ENCODE results near the gene TMEM132C. TPM values are rescaled to one million over a fixed set of nuclear protein-coding genes. Genes with fewer than 3 reads are reported as not detected.
"Not testable (repeated sequence)": the region's sequence is repeated elsewhere in the genome, so short reads cannot be mapped to it uniquely, and the experiment has no call there.

The TMEM132C gene
- polyA plus RNA-seq (ENCODE audit: insufficient read length in 4 of 4): 1 to 10 TPM; 2.7 to 5.6 (median 3.2) TPM

DNA sequence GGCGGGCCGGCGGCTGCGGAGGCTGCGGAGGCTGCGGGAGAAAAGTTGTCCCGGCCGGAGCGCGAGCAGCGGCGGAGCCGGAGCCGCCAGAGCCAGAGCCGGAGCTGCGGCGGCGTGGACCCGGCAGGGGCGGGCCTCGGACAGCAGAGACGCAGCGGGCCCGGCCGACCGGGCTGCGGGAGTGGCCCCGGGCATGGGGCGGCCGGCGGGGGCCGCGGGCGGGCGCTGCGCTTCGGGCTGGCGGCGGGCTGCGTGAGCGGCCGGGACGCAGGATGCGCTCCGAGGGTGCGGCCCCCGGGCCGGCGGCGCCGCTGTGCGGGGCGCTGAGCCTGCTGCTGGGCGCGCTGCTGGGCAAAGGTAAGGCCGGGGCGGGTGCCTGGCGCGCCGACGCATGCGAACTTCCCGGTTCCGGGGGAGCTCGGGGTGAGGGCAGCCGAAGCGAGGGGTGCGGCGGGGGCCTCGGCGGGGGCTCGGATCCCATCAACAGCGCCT, at the start of gene TMEM132C:
Gene TMEM132C (plus strand): TSS at position 40 of the 492 bp plus-strand sequence. CDS start 233 bp downstream, at position 273.
- DNase-seq (ENCODE audit: low read depth in 4 of 4, low spot score in 3 of 4): no peak

DNA sequence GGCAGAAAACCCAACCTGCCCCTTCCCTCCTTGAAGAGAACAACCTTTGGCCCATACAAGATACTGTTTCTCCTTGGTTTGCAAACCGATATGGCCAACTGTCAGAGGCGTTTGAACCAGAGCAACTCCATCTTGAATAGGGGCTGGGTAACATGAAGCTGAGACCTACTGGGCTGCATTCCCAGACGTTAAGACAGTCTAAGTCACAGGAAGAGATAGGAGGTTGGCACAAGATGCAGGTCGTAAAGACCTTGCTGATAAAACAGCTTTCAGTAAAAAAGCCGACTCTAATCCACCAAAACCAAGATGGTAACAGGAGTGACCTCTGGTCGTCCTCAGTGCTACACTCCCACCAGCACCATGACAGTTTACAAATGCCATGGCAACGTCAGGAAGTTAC, 42.7 kb upstream of the TMEM132C start:
- no peak for DNase-seq (ENCODE audit: low read depth in 4 of 4, low spot score in 3 of 4)

DNA sequence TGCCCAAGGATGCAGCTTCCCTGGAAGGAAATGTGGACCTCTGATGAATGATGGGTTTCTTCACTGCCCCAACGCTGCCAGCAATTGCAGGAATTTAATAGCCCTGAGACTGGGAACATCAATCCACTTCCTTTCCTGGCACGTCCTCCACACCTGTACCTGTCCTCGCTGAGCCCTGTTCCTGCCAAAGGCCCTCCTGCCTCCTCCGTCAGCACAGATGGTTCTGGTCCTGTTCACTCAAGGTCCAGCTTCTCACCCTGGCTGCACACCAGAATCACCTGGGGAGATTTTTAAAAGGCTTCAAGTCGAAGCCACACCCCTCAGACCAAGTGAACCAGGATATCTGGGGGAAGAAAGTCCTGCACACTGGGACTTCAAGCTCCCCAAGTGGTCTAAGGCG, 38.4 kb upstream of the TMEM132C start:
- DNase-seq (ENCODE audit: low read depth in 4 of 4, low spot score in 3 of 4): no peak

DNA sequence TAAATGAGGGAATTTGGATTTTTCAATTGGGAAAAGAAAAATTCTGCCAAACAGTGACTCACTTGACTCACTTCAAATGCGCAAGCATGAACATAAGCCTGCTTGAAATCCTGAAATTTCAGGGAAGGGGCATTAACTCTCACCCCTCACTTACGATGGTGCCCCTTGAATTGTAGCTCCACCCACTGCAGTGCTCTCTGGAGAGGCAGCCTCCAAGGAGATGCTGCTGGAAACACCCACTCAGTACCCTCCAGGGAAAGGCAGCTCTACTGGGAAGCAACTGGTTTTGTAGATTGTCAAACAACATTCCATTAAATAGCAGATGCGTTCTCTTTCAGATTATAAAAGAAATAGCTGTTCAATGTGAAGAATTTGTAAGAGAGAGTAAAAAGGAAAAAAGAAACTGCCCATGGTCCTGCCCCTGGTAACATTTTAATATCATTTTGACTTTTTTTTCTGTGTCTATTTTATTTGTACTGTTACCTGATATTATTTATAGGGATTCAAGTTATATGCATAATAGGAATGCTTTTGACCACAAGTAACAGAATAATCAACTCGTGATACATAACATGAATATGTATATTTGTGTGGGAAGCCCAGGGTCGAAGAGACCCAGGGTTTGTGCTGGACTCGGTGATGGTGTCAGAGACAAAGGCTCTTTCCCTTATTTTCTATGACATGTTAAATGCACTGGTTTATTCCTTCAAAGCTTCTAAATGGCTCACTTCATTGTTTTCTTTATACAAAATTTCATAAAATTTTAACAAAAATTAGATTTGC, 31.1 kb upstream of the TMEM132C start:
- no peak for DNase-seq (ENCODE audit: low read depth in 4 of 4, low spot score in 3 of 4)

DNA sequence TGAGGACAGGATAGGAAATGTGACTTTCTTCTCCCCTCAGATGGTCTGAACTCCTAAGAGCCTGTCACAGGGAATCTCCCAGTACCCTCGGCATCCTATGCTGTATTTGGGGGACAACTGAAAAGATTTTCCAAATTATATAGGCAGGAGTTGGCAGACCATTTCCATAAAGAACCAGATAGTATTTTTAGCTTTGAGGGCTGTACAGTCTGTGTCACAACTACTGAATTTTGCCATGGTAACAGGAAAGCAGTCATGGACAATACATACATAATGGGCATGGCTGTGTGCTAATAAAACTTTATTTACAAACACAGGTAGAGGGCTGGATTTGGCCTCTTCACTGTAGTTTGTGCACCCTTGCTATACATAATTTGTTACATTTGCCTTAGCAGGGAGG, 30.4 kb upstream of the TMEM132C start:
- DNase-seq (ENCODE audit: low read depth in 4 of 4, low spot score in 3 of 4): no peak

DNA sequence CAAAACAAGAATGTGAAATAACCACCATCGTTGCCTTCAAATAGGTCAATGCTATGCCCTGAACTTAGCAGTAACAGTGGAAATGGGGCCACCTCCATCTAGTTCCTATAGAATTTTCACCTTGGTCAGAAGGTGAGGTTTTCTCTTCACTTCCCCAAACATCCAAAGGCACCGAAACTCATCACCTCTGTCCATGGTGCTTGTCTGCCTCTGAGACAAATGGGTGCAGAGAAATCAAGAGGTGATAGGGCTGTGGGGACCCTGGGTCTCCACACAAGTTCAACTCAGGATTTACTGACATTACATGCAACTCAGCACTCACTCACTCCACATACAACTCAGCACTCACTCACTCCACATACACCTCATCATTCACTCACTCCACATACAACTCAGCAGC, 26.2 kb upstream of the TMEM132C start:
- DNase-seq (ENCODE audit: low read depth in 4 of 4, low spot score in 3 of 4): no peak

DNA sequence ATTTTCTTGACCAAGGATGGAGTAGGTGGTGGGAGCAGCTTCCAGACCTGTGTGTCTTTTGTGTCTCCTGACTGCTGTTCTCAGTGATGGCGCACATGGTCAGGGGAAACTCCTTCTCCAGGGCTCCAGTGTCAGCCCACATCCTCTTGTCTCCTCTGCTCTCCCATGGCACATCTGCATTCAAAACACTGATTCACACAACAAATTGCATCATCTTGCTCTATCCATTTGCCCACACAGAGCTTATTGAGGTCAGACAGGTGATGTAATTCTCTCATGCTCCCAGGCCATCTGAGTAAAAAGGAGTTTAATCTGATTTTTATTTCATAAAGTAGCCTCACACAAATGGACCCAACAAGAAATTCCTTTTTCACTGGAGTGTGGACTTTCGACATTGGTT, 21.8 kb upstream of the TMEM132C start:
- no peak for DNase-seq (ENCODE audit: low read depth in 4 of 4, low spot score in 3 of 4)

DNA sequence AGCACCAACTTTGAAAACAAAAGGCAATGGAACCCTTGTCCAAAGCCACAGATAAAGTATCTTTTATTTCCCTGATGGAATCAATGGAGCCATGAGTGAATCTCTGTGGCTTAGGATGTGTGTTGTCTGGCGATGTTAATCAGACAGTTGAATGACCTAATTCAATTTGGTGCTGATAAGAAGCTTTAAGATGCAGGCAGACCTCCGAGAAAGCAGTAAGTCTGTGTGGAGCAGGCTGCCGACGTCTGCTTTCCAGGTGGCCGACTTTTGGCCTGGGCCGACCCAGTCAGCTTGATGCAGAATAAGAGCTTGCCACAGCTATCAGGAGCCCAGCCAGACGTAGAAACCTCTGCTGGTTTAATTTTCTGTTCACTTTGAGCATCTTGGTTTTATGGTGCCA, 21.1 kb upstream of the TMEM132C start:
- no peak for DNase-seq (ENCODE audit: low read depth in 4 of 4, low spot score in 3 of 4)

DNA sequence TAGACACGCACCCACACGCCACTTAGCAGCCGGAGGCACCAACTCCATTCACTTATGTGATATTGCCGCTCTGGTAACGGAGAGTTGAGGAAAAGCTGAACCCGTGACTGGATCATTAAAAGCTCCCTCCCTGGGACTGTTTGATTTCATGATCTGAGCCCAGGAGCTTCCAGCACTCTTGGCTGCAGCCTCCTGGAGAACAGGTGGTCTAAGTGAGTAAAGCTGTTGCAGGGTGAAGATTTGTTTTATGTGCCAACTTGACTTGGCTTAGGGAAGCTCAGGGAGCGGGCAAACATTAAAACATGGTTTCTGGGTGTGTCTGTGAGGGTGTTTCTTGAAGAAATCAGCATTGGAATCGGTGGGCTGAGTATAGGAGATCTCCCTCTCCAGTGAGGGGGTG, 16.9 kb upstream of the TMEM132C start:
- DNase-seq (ENCODE audit: low read depth in 4 of 4, low spot score in 3 of 4): no peak

DNA sequence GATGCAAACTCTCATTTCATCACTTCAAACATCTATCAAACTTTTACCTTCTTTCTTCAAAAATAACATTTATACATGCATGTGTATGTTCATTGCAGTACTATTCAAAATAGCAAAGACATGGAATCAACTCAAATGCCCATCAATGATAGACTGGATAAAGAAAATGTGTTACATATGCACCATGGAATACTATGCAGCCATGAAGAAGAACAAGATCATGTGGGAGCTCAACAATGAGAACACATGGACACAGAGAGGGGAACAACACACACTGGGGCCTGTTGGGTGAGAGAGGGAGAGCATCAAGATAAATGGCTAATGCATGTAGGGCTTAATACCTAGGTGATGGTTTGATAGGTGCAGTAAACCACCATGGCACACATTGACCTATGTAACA, 13.1 kb upstream of the TMEM132C start:
- DNase-seq (ENCODE audit: low read depth in 4 of 4, low spot score in 3 of 4): not testable (repeated sequence)

DNA sequence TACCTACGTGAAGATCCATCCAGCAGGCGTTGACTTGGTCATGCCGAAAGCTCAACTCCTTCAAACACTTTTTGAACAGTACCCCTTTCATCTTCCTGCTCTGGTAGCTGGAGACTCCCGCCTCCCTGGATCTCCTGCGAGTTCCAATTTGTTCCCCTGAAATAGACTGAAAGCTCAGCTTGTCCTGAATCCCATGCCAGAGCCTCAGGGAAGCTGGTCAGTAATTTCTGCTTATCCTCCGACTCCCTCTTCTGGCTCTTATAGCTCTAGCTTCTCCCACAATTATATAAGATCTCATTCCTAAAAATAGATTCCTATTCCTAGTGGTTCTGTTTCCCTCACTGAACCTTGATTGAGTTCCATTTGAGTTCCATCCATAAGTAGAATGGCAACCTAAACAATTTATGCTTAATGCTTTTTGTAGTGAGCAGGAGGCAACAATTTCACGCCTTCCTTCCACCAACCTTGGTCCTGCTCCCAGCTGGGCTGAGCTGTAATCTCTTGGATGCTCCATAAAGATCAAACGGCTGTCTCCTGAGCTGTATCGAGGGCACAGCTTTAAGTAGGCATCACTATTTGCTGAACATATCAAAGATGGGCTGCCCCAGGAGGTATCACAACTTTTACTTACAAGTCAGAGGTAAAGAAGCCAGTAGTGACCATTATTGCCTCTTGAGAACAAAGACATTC, 8.0 kb upstream of the TMEM132C start:
- no peak for DNase-seq (ENCODE audit: low read depth in 4 of 4, low spot score in 3 of 4)

DNA sequence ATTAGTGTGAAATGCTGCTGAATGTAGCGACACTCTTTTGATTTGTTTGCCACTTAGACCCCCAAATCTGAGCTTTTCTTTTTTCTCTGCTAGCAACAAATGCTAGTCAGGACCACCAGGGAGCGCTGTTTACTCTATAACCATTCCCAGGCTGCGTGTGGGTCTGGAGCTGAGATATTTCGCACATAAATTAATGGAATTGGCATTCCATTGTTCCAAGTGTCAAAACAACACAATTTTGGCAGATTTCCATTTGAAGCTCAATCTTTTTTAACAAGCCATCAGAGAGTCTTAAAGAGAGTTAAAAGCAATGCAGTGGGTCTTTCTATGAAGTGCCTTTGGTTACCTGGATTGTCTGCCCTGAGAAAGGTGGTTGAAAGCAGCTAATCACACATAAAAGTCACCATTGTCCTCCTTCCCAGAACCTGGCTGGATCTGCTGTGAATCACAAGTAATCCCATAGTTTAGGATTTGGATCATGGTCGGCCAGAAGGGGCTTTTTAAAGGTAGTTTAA, 7.4 kb upstream of the TMEM132C start:
- peak in 1 of 4 donors; percentile 42 for DNase-seq (ENCODE audit: low read depth in 4 of 4, low spot score in 3 of 4)

DNA sequence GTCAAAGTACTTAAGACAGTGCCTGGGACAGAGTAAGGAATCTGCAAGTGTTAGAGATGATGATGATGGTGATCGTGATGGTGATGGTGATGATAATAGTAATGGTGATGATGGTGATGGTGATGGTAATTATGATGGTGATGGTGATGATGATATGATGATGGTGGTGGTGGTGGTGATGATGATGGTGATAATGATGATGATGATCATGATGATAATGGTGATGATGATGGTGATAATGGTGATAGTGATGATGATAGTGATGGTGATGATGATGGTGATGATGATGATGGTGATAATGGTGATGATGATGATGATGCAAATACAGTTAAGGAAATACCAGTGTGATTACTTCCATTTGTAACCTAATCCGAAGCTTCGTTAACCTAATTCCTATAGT, 5.2 kb upstream of the TMEM132C start:
- DNase-seq (ENCODE audit: low read depth in 4 of 4, low spot score in 3 of 4): no peak

DNA sequence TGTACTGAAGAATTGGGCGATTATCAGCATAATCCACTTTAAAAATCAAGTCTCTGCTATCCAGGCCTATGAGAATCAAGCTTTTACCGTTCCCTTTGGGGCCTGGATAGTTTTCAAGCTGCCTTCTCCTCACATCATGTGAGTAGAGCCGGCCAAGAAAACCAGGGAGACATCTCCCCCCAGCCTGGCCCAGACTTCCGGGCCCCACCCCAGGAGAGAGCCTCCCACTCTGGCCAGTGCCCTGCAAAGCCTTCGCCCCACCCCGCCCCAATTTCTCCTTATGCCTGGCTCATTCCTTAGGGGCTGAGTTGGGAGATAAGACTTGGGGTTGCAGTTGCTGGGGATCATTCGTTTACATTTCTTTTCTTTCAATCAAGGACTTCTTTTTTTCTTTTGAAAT, 1.4 kb upstream of the TMEM132C start:
- no peak for DNase-seq (ENCODE audit: low read depth in 4 of 4, low spot score in 3 of 4)

DNA sequence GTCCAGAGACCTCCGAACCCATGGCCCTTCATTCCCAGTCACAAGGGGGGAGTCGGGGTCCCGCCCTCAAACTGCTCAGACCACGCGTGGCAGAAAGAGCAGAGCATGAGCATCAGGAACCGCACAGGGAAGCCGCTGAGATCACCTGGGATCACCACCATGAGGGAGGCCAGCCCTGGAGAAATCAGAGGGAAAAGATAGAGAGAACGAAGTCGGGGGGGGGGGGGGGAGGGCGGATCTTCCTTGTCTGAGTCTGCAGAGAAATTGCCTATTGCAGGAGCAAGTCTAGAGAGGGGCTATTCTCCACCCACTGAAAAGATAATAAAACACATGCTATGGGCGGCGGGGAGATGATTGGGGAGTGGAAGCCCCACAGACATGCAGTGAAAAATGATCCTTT, 884 bp upstream of the TMEM132C start:
- no peak for DNase-seq (ENCODE audit: low read depth in 4 of 4, low spot score in 3 of 4)

DNA sequence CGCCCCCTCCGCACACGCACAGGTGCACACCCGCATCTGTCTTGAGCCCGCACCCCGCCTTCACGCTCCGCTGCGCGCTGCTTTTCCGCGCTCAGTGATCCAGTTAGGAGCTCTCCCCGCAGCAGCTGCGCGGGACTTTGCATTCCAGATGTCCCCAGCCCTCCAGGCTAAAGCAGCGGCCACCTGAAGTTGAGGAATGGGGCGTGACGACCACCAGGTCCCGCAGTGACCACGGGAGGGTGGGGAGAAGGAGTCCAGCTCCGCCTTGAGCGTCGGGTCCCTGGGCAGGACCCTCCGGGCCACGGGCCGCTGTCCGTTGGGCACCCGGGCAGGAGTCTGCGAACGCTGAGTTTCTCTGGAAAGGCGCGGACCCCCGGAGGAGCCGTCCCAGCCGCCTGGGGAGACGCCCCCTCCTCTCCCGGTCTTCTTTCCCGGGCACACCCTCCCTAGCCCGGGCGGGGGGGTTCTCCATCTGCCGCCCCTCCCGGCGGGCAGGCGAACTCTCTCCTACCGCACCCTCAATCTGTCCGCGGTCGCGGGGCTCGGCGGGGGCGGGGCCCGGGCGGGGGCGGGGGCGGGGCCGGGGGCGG, 334 bp upstream of the TMEM132C start:
- DNase-seq (ENCODE audit: low read depth in 4 of 4, low spot score in 3 of 4): no peak

DNA sequence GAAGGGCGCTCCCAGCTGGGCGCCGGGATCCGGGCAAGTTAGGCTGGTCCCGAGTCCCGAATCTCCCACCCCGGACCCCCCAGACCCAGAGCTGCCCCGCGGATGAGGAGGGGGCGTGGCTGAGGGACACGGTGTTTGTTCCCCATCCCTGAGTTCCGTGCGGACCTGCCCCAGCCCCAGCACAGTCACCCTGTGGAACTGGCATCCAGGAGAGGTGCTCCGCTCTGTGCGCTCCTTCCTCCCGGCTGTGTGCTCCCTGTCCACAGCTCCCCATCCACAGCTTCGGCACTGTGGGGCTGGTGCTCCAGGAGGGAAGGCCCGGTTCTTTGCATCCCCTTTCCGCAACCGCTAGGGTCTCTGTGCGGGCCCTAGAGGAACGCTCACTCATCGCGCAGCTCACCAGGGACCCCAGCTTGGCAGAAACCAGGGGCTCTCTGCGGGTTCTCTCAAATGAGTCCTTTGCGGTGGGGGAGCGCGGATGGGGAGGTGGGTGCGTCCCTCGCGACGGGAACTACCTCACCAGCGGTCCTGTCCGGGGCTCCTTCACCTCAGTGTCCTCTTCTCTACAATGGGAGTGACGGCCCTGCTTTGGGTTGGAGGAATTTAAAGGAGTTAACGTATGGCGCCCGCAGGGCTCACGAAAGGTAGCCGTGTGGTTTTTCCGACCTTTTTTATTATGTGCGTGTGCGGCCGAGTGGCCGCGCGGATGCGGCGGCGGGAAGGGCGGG, 845 bp downstream of the TMEM132C start:
- no peak for DNase-seq (ENCODE audit: low read depth in 4 of 4, low spot score in 3 of 4)

DNA sequence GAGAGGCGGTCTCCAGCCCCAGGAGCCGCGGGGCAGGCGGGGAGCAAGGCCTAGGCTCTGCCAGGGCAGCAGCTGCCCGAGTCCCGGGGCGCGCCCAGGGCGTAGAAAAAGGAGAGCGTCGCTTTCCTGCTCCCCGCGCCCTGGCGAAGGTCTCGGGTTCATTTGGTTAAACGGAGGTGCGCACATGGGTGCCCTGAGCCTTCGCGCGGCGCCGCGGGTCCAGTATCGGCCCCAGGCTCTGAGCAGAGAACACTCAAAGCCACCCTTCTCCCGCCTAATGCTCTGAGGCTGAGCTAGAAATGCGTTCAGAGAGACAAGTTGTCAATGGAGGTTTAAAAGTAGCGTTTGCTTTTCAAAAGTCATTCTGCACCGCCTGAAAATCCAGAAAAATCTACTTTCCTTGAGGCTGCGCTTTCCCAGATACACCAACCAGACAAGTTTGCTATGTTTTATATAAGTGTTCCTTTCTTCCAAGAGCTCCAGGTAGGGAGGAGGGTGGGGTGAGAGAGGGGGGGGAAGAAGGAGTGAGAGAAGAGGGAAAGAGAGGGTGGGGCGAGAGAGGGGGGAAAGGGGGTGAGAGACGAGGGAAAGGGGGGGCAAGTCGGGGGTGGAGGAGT, 1.5 kb downstream of the TMEM132C start:
- no peak for DNase-seq (ENCODE audit: low read depth in 4 of 4, low spot score in 3 of 4)

DNA sequence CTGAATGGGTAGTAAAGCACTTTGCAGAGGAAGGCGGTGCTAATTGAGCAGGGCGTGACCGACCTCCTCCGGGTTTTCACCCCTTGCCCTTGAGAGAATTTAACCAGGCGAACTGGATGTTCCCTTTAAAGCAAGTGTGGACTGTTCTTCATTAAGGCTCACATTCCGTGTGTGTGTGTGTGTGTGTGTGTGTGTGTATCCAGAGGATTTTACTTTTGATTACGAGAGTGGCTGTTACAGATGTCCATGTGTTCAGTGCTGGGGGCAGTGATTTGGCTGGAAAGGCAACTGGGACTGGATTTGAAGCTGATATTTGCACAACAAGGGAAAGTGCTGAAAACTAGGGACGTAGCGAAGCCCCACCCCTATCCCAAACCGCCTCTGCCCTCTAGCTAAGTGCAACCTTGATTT, 2.2 kb downstream of the TMEM132C start:
- DNase-seq (ENCODE audit: low read depth in 4 of 4, low spot score in 3 of 4): no peak

DNA sequence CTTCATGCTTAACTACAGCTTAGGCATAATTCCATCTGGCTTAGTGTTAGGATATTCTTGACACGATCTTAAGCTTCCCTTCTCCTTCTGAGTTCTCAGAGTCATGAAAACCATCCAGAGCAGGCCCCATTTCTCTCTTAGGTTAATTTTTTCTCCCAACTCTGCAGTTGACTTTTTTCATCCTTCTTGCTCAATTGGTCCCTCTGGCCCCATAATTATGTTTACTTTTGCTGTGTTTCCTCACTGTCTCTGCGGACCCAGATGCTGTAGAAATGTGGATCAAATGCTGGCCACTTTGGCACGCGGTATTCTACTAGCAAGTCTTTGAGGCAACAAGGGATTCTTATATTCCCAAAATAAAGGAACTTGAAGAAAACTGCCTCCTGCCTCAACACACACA, 9.5 kb downstream of the TMEM132C start:
- no peak for DNase-seq (ENCODE audit: low read depth in 4 of 4, low spot score in 3 of 4)

All from left renal pelvis (tissue), 4 donors.